GM12878 (cell line): ENCODE measurements around the gene LIPA.

Experiments used
- CBFB ChIP-seq: IDR thresholded peaks from 2 replicates; pipeline ENCODE4 v1.6.1; 2016; ENCODE audit warnings: antibody characterized with exemption, low read depth
- CREB1 ChIP-seq: IDR thresholded peaks from 2 replicates; pipeline ENCODE4 v1.6.1; 2012; ENCODE audit warnings: low read depth, mild to moderate bottlenecking, inconsistent platforms
- CTCF ChIP-seq, 3 experiments: IDR thresholded peaks in 2 of 3; conservative IDR thresholded peaks in 1 of 3; 2 replicates each; pipeline ENCODE4 v1.5.1; 2011; ENCODE audit warnings: low read depth in 3 of 3, low read length in 3 of 3, mild to moderate bottlenecking in 3 of 3, control low read depth in 2 of 3, moderate library complexity in 2 of 3, inconsistent platforms in 1 of 3, mixed read lengths in 1 of 3; ENCODE audit not compliant: control insufficient read depth in 2 of 3, insufficient read depth in 1 of 3; ENCODE audit errors: extremely low read depth in 1 of 3
- NRF1 ChIP-seq: conservative IDR thresholded peaks from 2 replicates; pipeline ENCODE4 v1.6.1; 2011; ENCODE audit warnings: mild to moderate bottlenecking, low read depth, low read length, improper control_type of control experiment
- POLR2A ChIP-seq: IDR thresholded peaks from 2 replicates; pipeline ENCODE4 v1.6.1; 2011; ENCODE audit warnings: low read depth, mild to moderate bottlenecking, low read length
- SMC3 ChIP-seq: IDR thresholded peaks from 2 replicates; pipeline ENCODE4 v1.6.1; 2011; ENCODE audit warnings: low read length, improper control_type of control experiment, borderline replicate concordance

GRCh38 chr10:89204621-89205185, 46.9 kb downstream of the LIPA start:
- no peak for TF ChIP-seq CREB1
- no peak for TF ChIP-seq POLR2A
- no peak for TF ChIP-seq CTCF (IDR thresholded peaks at IDR 0.05 in 2 of 3, conservative IDR thresholded peaks at IDR 0.05 in 1 of 3; ENCODE audit: control insufficient read depth in 2 of 3, extremely low read depth in 1 of 3, insufficient read depth in 1 of 3, low read depth in 3 of 3, low read length in 3 of 3)
- TF ChIP-seq CBFB, result no peak
- TF ChIP-seq NRF1, result no peak
- TF ChIP-seq SMC3, result no peak
